ENCODE measurements around the gene CDC42.

GRCh38 chr1:22024485-22025367, 27.8 kb upstream of the CDC42 start:
- no peak for TF ChIP-seq POLR2AphosphoS5 (IDR thresholded peaks at IDR 0.05; ENCODE audit: low read depth)
- no peak for TF ChIP-seq CTCF (conservative IDR thresholded peaks at IDR 0.05; ENCODE audit: low read depth in 2 of 2)
